HFFc6 (cell line): ENCODE data around the gene CLCA2. TPM values are rescaled to one million over a fixed set of nuclear protein-coding genes. Genes with fewer than 3 reads are reported as not detected.

Source experiments
- DNase-seq: peaks from one replicate; pipeline ENCODE4 v3.0.0-alpha.2; 2018
- H3K27ac Mint-ChIP-seq: 2 replicates; pipeline ENCODE4 v1.8.0; 2020; ENCODE audit warnings: mild to moderate bottlenecking, mixed read lengths
- H3K27me3 Mint-ChIP-seq: 2 replicates; pipeline ENCODE4 v1.8.0; 2021; ENCODE audit warnings: mild to moderate bottlenecking, moderate library complexity, mixed read lengths; ENCODE audit not compliant: insufficient read depth
- H3K36me3 Mint-ChIP-seq: 2 replicates; pipeline ENCODE4 v1.8.0; 2021; ENCODE audit warnings: low read depth, mixed read lengths
- H3K4me1 Mint-ChIP-seq: 2 replicates; pipeline ENCODE4 v1.8.0; 2020; ENCODE audit warnings: low read depth, mixed read lengths
- H3K4me3 Mint-ChIP-seq: 2 replicates; pipeline ENCODE4 v1.8.0; 2020; ENCODE audit warnings: mild to moderate bottlenecking, moderate library complexity, mixed read lengths
- H3K9me3 Mint-ChIP-seq: 2 replicates; pipeline ENCODE4 v1.8.0; 2020; ENCODE audit warnings: mild to moderate bottlenecking, mixed read lengths
- CTCF ChIP-seq: fragments of 200-600 bp; sonication (generic); IDR thresholded peaks from 2 replicates; pipeline ENCODE4 v1.5.0; 2021; ENCODE audit warnings: antibody characterized with exemption, mild to moderate bottlenecking
- total RNA-seq, 6 experiments: library from RNA; stranded (reverse); fragmentation: NEBNext Ultra II Directional; extraction: Animal tissue kit (Norgen Biotek cat#: 25700); gene quantifications; 2 replicates in 1 of 6; 3 replicates in 5 of 6; pipeline ENCODE4 v1.2.3, GENCODE V29; 2021

CLCA2 gene
- total RNA-seq, 6 experiments from 2014 or later, result 0.09 to 0.50 (median 0.18) TPM

GRCh38 chr1:86503406-86504136 is 79.6 kb downstream of the CLCA2 start:
- Mint-ChIP-seq H3K27ac (no peak overlapping the region), H3K9me3 (no peaks in the 10 kb centered on the region), H3K27me3 (no peaks in the 10 kb centered on the region; the same call in none of the 2 replicates), H3K36me3 (no peaks in the 10 kb centered on the region), H3K4me3 (no peak overlapping the region), H3K4me1 (peaks cover 31% of the 10 kb centered on the region)
- DNase-seq, result no peak
- TF ChIP-seq CTCF, result no peak

- Mint-ChIP-seq H3K27ac (no peak overlapping the region), H3K4me1 (peaks cover 37% of the 10 kb centered on the region), H3K9me3 (no peaks in the 10 kb centered on the region), H3K27me3 (no peaks in the 10 kb centered on the region; the same call in none of the 2 replicates), H3K36me3 (no peaks in the 10 kb centered on the region), H3K4me3 (no peak overlapping the region)
- no peak for DNase-seq
- no peak for TF ChIP-seq CTCF
Measured at GRCh38 chr1:86504137-86504479, 80.1 kb downstream of the CLCA2 start.

- DNase-seq, result peak; percentile 24
Measured at GRCh38 chr1:86504895-86505563, 81.1 kb downstream of the CLCA2 start.

GRCh38 chr1:86505564-86505902 is 81.6 kb downstream of the CLCA2 start:
- TF ChIP-seq CTCF, result no peak
- H3K4me3 Mint-ChIP-seq, result peak overlapping the region; percentile 20; the same call in 1 of the 2 replicates
- H3K36me3 Mint-ChIP-seq, result no peaks in the 10 kb centered on the region
- DNase-seq, result no peak
- H3K4me1 Mint-ChIP-seq, result peaks cover 37% of the 10 kb centered on the region
- no peaks in the 10 kb centered on the region for H3K9me3 Mint-ChIP-seq
- 0 out of 2 replicates have a peak overlapping the region, but pooled peaks have one; percentile 10 for H3K27ac Mint-ChIP-seq
- no peaks in the 10 kb centered on the region; the same call in none of the 2 replicates for H3K27me3 Mint-ChIP-seq

More at GRCh38 chr1:86504895-86505563, 81.1 kb downstream of the CLCA2 start:
- Mint-ChIP-seq H3K27me3 (no peaks in the 10 kb centered on the region; the same call in none of the 2 replicates), H3K36me3 (no peaks in the 10 kb centered on the region), H3K9me3 (no peaks in the 10 kb centered on the region), H3K27ac (0 out of 2 replicates have a peak overlapping the region, but pooled peaks have one; percentile 10), H3K4me1 (peaks cover 41% of the 10 kb centered on the region), H3K4me3 (peak overlapping the region; percentile 20; the same call in 1 of the 2 replicates)
- TF ChIP-seq CTCF, result no peak

Other genes with a start within 250 kb of the CLCA2 start
- 10 to 100 TPM; 19.6 to 25.6 (median 21.0) TPM for gene ODF2L, start 27.8 kb upstream of the CLCA2 start, total RNA-seq
- not detected for gene CLCA1, start 44.8 kb downstream of the CLCA2 start, total RNA-seq
- under 1 TPM in 1 of 6 experiments, not detected in 5; 0.17 TPM for gene CLCA4, start 122.9 kb downstream of the CLCA2 start, total RNA-seq